HL-60/S4 (cell line): Measurements from ENCODE around the gene CSTF2T.

Experiments
- in situ Hi-C: fragments of 300-500 bp; cut with MboI; formaldehyde crosslinking; loops from 2 replicates; pipeline ENCODE4 v1.14.3; 2022; ENCODE audit warnings: low sequenced_read_pairs

CSTF2T gene

GRCh38 chr10:51651063-51651462, 48.3 kb downstream of the CSTF2T start:
- in situ Hi-C loops: no loop called here

- in situ Hi-C loops: no loop called here
These were observed 50.3 kb downstream of the CSTF2T start for GRCh38 chr10:51649064-51649463.
